Mammary epithelial cell (primary cell): ENCODE data around the gene LIN37.

Source experiments
- CTCF ChIP-seq, 2 donors: IDR thresholded peaks in 1 of 2; conservative IDR thresholded peaks in 1 of 2; 2 replicates each; pipeline ENCODE4 v1.5.1; 2011 to 2012; ENCODE audit warnings: inconsistent platforms in 2 of 2, low read length in 2 of 2, mild to moderate bottlenecking in 2 of 2, control low read depth in 1 of 2, low read depth in 1 of 2; ENCODE audit not compliant: insufficient read depth in 1 of 2; ENCODE audit errors: extremely low read depth in 1 of 2
- EZH2 ChIP-seq: IDR thresholded peaks from 2 replicates; pipeline ENCODE4 v1.6.1; 2012; ENCODE audit warnings: low read length, inconsistent platforms, borderline replicate concordance

DNA sequence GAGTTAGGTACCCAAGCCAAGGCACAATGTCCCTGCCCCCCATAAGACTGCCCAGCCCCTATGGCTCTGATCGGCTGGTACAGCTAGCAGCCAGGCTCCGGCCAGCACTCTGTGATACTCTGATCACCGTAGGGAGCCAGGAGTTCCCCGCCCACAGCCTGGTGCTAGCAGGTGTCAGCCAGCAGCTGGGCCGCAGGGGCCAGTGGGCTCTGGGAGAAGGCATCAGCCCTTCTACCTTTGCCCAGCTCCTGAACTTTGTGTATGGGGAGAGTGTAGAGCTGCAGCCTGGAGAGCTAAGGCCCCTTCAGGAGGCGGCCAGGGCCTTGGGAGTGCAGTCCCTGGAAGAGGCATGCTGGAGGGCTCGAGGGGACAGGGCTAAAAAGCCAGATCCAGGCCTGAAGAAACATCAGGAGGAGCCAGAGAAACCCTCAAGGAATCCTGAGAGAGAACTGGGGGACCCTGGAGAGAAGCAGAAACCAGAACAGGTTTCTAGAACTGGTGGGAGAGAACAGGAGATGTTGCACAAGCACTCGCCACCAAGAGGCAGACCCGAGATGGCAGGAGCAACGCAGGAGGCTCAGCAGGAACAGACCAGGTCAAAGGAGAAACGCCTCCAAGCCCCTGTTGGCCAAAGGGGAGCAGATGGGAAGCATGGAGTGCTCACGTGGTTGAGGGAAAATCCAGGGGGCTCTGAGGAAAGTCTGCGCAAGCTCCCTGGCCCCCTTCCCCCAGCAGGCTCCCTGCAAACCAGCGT, 33.6 kb upstream of the LIN37 start:
- no peak for TF ChIP-seq CTCF (conservative IDR thresholded peaks at IDR 0.05 in 1 of 2, IDR thresholded peaks at IDR 0.05 in 1 of 2; ENCODE audit: extremely low read depth in 1 of 2, insufficient read depth in 1 of 2, low read depth in 1 of 2, low read length in 2 of 2)
- TF ChIP-seq EZH2, result no peak
